ENCODE measurements around the gene ABCD2.
A peak's percentile ranks its signal among the peaks of the same experiment; 100 is the strongest.
"Not testable (repeated sequence)": the region's sequence is repeated elsewhere in the genome, so short reads cannot be mapped to it uniquely, and the experiment has no call there.

ABCD2 gene

DNA sequence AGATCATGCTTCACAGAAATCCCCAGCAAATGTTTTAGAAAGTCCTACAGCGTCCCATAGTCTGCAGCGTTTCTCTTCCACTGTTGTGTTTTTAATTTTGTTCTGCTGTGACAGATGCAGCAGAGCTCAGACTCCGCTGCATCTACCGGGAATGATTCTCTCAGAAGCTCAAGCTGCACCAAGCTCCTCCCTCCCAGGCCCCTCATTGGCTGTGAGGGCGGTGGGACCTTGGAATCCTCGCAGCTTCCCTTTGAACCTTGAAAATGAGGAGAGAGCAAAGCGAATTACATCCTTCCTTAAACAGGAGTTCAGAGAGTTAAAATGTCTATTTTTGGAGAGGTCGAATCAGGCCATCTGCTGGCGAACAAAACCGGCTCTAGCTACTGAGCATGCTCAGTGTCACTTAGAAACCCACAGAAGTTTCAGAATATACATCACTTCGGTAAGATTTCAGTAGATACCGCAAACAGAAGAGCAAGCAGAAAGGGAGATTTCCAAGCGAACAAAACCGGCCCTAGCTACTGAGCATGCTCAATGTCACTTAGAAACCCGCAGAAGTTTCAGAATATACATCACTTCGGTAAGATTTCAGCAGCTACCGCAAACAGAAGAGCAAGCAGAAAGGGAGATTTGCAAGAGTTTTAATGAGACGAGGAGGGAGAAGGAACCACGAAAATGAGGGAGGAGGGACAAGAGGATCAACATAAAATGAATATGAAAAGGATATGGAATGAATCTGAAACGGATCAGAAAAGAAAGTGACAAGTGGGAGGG, at the start of gene ABCD2:
ABCD2 (minus strand) TSS at position 144 of the 774 bp plus-strand sequence. CDS start 188 bp downstream, outside the sequence.
- DNase-seq: peak; percentile 4 to 16

DNA sequence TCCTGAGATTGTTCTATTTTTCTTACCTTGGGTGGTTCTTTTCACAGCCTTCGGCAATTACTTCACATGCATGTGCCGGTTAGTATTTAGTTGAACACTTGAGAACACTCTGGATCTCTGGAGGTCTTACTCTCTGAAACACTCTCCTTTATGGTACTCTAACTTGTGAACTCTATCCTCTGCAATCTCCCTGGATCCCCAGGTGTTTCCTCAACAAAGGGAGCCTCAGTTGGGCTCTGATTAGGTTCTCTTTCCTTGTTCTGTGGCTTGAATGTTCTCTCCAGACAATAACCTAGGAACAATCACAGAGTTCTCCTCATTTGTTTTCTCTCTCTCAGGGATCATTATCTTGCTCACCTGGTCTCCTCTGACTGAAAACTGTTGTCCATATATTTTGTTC, 40.5 kb upstream of the ABCD2 start:
- no peak for DNase-seq

GRCh38 chr12:39647383-39647782, 27.8 kb upstream of the ABCD2 start:
- DNase-seq: no peak

DNA sequence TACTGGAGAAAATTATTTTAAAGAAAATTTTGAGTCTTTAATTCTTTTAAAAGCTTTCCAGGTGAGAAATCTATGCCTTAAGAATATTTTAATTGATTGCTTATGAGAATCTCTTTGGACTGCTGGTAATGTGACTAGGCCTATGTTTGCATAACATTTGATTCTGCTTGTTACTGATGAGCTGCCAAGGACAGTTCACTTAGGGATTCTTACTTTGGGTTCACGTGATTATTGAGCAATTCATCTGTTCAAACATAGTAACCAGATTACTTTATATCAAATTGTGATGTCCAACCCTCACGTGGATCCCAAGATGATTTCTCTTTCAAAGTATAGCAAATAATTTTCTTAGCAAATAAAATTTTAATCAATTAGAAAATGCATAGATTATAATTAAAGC, 27.4 kb upstream of the ABCD2 start:
- DNase-seq: no peak

- no peak for DNase-seq
Observed at GRCh38 chr12:39643052-39643451, 23.4 kb upstream of the ABCD2 start.

- DNase-seq: no peak
Observed at GRCh38 chr12:39638840-39639239, 19.2 kb upstream of the ABCD2 start.

DNA sequence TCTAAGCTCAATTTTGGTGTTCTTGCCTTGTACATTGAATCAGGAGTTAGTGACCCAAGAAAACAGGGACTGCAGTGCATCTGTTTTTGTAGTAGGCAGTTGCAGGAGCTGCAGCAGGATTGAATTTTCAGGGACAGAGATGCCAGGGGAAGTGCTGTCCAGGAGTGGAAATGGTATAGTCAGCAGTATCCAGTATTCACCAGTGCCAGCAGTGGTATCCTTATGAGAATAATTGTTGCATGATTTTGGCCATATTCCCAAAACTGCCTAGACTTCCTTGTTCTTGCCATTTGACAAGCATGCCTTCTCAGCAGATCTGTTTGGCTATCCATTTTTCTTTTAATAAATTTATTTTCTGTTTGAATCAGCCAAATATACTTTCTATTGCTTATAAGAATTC, 18.6 kb upstream of the ABCD2 start:
- no peak for DNase-seq

GRCh38 chr12:39632670-39633069, 13.1 kb upstream of the ABCD2 start:
- DNase-seq: no peak

DNA sequence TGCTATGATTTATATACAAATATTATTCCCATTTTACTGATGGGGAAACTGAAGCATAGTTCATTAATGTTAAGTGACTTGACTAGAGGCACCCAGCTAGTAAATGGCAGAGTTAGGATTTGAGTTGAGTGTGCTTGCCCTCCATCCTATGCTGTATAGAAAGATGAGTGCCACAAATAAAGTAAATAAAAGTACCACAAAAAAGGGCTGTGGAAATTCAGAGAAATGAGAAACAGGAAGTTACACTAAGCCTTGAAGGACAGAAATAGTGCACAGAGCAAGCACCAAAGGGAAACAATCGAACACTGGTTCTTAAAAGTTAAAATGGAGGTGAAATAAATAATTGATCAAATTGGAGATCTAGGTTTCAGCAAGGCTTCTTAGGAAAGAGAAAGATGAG, 9.2 kb upstream of the ABCD2 start:
- DNase-seq: no peak

DNA sequence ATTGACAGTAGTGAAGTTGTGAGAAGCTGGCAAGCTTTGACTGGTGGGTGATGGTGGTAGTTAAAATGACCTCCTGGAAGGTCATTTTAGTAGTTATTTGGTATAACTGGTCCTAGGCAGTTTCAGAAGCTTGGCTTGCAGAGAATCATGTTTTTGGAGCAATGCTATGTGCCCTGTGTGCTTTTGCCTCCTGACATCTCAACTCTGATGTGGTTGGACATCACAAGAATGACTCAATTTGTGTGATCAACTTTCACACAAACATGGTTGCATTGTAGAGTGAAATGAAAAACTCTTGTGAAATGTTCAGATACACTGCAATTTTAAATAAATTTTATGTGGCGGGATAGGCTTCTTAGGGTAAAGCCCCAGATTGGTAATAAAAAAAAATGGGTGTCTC, 8.3 kb upstream of the ABCD2 start:
- DNase-seq: no peak

DNA sequence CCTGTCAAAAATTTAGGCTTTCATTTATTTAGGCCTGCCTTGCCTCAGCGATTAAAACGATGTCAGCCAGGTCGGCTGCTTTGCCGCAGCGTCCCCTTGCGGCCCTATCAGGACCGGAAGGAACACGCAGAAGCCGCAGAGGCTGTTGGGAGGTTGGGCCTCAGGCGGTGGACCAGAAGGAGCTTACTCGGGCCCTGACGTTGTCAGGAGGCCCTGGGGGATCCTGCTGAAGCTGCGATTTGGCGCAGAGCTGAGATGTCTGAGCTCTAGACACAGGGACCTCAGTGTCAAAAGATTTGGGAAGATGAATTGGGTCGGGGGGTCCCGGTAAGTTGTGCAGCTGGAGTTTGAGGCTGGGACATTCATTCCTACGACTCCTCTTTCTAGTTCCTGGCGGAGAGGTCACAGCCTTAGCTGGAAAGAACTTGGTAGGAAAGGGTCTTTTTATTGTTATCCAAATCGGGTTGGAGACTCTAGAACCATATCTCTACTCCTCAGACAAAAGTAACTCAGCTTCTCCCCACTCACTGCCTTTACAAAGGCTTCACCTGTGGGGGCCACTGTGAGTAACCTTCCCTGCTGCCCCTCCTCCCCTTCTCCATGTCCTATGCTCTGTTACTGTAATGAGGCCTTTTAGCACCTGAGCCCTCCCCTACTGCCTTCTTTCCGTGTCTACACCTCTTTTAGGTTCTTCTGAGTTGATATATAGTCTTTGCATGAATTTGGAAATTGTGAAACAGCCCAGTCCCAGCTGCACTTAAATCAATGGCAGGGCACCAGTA, 6.6 kb upstream of the ABCD2 start:
- DNase-seq: no peak

GRCh38 chr12:39623919-39624318, 4.3 kb upstream of the ABCD2 start:
- no peak for DNase-seq

DNA sequence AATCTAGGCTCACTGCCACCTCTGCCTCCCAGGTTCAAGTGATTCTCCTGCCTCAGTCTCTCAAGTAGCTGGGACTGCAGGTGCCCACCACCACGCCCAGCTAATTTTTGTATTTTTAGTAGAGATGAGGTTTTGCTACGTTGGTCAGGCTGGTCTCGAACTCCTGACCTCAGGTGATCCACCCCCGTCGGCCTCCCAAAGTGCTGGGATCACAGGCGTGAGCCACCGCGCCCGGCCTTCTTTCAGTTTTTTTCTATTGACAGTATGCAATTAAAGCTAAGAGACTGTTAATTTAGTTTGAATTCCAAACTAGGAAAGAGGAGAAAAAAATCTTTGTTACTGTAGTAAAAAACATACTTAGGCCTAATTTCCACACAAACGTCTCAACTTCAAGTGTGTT, 3.6 kb upstream of the ABCD2 start:
- DNase-seq: not testable (repeated sequence)

- DNase-seq: no peak
Observed at GRCh38 chr12:39622306-39622705, 2.7 kb upstream of the ABCD2 start.

- DNase-seq: no peak
Observed at GRCh38 chr12:39621670-39622069, 2.1 kb upstream of the ABCD2 start.

GRCh38 chr12:39620659-39621658, 1.4 kb upstream of the ABCD2 start:
- DNase-seq: no peak

GRCh38 chr12:39619316-39619659, 315 bp downstream of the ABCD2 start:
- DNase-seq: no peak

DNA sequence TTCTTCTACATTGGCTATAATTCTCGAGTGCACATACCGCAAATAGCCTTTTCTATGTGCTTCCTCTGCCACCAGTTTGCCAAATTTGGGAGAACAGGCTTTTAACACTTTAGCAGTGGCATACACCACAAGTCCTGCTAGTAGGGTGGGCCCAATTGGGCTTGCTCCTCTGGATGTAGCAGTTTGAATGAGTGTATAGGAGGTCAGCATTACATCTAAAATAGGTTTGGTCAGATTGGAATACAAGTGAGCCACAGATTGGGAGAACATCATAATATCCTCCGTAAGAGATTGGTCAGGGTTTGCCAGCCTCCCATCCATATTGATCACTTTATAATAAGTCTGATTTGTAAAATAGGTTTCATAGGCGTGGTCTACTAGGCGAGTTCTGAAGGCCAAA, 902 bp downstream of the ABCD2 start:
- no peak for DNase-seq

GRCh38 chr12:39617887-39618286, 1.7 kb downstream of the ABCD2 start:
- no peak for DNase-seq

DNA sequence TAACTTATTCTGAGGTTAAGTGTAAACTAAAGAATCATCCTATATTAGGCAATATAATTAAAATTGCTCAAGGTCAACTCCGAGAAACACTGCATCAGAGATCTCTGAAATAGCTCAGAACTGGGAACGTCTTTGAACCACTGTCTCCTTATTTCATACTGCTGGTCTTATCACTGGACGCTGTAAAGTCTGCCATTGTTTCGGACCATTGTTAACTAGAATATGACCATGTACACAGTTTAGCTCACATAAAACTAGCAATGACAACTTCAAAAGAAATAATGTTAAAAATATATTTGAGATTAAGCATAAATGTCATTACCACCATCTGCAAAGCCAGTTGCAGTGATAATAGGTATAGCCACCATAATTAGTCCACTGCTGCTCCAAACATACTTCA, 2.9 kb downstream of the ABCD2 start:
- DNase-seq: no peak

GRCh38 chr12:39616251-39616650, 3.4 kb downstream of the ABCD2 start:
- DNase-seq: no peak

GRCh38 chr12:39613525-39613924, 6.1 kb downstream of the ABCD2 start:
- DNase-seq: no peak

DNA sequence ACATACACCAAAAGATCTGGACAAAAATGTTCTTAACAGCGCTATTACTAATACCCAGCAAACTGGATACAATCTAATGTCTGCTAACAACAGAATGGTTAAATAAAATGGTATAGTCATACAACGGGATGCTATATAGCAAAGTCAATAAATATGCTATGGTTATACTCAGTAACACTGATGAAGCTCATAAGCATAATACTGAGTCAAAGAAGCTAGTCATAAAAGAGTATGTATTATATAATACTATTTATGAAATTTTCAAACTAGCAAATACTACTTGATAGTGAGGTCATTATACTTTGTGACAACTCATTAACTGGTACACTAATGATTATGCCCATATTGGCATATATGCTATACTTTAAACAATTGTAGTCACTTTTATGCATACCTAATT, 7.4 kb downstream of the ABCD2 start:
- no peak for DNase-seq
